SK-N-SH treated with all-trans-retinoic acid at 6 μM for 48 hours (cell line): ENCODE measurements around the gene ZDHHC19.

Experiments used
- ATAC-seq: fragments of 200-7000 bp; cut with Tn5 transposase; 3 replicates; pipeline ENCODE4 v1.9.1; 2020; ENCODE audit warnings: mild to moderate bottlenecking, moderate library complexity
- ARNTL ChIP-seq: fragments of 450-650 bp; formaldehyde crosslinking; IDR thresholded peaks from 2 replicates; pipeline ENCODE4 v1.5.0; 2020; ENCODE audit warnings: low read depth, mild to moderate bottlenecking, moderate library complexity, borderline replicate concordance
- BACH2 ChIP-seq: fragments of 250-450 bp; sonication (Bioruptor Pico); IDR thresholded peaks from 2 replicates; pipeline ENCODE4 v1.9.0; 2021; ENCODE audit warnings: mild to moderate bottlenecking, borderline replicate concordance
- CSDC2 ChIP-seq: fragments of 250-450 bp; sonication (Bioruptor Pico); IDR thresholded peaks from 2 replicates; pipeline ENCODE4 v1.5.0; 2020; ENCODE audit warnings: mild to moderate bottlenecking, moderate library complexity
- ESRRG ChIP-seq: fragments of 250-450 bp; sonication (Bioruptor Pico); IDR thresholded peaks from 2 replicates; pipeline ENCODE4 v1.6.1; 2021; ENCODE audit warnings: mild to moderate bottlenecking
- ISL1 ChIP-seq: fragments of 250-450 bp; sonication (Bioruptor Pico); IDR thresholded peaks from 2 replicates; pipeline ENCODE4 v2.1.2; 2022; ENCODE audit warnings: mild to moderate bottlenecking, moderate library complexity
- OSR1 ChIP-seq: fragments of 250-450 bp; sonication (Bioruptor Pico); IDR thresholded peaks from 2 replicates; pipeline ENCODE4 v1.8.0; 2022; ENCODE audit warnings: moderate library complexity, mild to moderate bottlenecking, inconsistent platforms
- PATZ1 ChIP-seq: fragments of 250-450 bp; sonication (Bioruptor Pico); IDR thresholded peaks from 2 replicates; pipeline ENCODE4 v1.8.0; 2020; ENCODE audit warnings: mild to moderate bottlenecking, moderate library complexity, borderline replicate concordance
- PPARA ChIP-seq: fragments of 250-450 bp; sonication (Bioruptor Pico); IDR thresholded peaks from 2 replicates; pipeline ENCODE4 v1.5.0; 2020; ENCODE audit warnings: mild to moderate bottlenecking, borderline replicate concordance
- RARB ChIP-seq: fragments of 250-450 bp; sonication (Bioruptor Pico); IDR thresholded peaks from 2 replicates; pipeline ENCODE4 v1.8.0; 2021; ENCODE audit warnings: mild to moderate bottlenecking, moderate library complexity
- SNAI2 ChIP-seq: fragments of 250-450 bp; sonication (Bioruptor Pico); IDR thresholded peaks from 2 replicates; pipeline ENCODE4 v1.5.0; 2020; ENCODE audit warnings: mild to moderate bottlenecking, moderate library complexity
- TOX ChIP-seq: fragments of 250-450 bp; sonication (Bioruptor Pico); IDR thresholded peaks from 2 replicates; pipeline ENCODE4 v1.8.0; 2021; ENCODE audit warnings: mild to moderate bottlenecking, moderate library complexity, borderline replicate concordance
- TSHZ2 ChIP-seq: fragments of 250-450 bp; sonication (Bioruptor Pico); IDR thresholded peaks from 2 replicates; pipeline ENCODE4 v1.5.0; 2020; ENCODE audit warnings: mild to moderate bottlenecking, moderate library complexity
- ZC3H10 ChIP-seq: fragments of 250-450 bp; sonication (Bioruptor Pico); IDR thresholded peaks from 2 replicates; pipeline ENCODE4 v1.5.1; 2021; ENCODE audit warnings: mild to moderate bottlenecking, moderate library complexity
- ZFP3 ChIP-seq: fragments of 250-450 bp; sonication (Bioruptor Pico); IDR thresholded peaks from 2 replicates; pipeline ENCODE4 v1.5.0; 2020; ENCODE audit warnings: mild to moderate bottlenecking, moderate library complexity
- ZFP30 ChIP-seq: fragments of 450-650 bp; formaldehyde crosslinking; IDR thresholded peaks from 2 replicates; pipeline ENCODE4 v1.5.0; 2022; ENCODE audit warnings: mild to moderate bottlenecking, moderate library complexity
- ZNF565 ChIP-seq: fragments of 450-650 bp; formaldehyde crosslinking; conservative IDR thresholded peaks from 2 replicates; pipeline ENCODE4 v1.5.0; 2020; ENCODE audit warnings: low read depth, mild to moderate bottlenecking, moderate library complexity
- ZNF70 ChIP-seq: fragments of 450-650 bp; formaldehyde crosslinking; IDR thresholded peaks from 2 replicates; pipeline ENCODE4 v1.5.0; 2020; ENCODE audit warnings: mild to moderate bottlenecking, moderate library complexity
- ZNF8 ChIP-seq: fragments of 450-650 bp; formaldehyde crosslinking; IDR thresholded peaks from 2 replicates; pipeline ENCODE4 v1.5.0; 2020; ENCODE audit warnings: mild to moderate bottlenecking, moderate library complexity
- TF ChIP-seq, protein P1 (sequence below): fragments of 250-450 bp; sonication (Bioruptor Pico); IDR thresholded peaks from 2 replicates; pipeline ENCODE4 v1.8.0; 2021; ENCODE audit warnings: low read depth, mild to moderate bottlenecking, moderate library complexity, borderline replicate concordance
- TF ChIP-seq, protein P2 (sequence below): fragments of 250-450 bp; sonication (Bioruptor Pico); IDR thresholded peaks from 2 replicates; pipeline ENCODE4 v1.5.1; 2020; ENCODE audit warnings: low read depth, mild to moderate bottlenecking, moderate library complexity

ZDHHC19 gene

DNA sequence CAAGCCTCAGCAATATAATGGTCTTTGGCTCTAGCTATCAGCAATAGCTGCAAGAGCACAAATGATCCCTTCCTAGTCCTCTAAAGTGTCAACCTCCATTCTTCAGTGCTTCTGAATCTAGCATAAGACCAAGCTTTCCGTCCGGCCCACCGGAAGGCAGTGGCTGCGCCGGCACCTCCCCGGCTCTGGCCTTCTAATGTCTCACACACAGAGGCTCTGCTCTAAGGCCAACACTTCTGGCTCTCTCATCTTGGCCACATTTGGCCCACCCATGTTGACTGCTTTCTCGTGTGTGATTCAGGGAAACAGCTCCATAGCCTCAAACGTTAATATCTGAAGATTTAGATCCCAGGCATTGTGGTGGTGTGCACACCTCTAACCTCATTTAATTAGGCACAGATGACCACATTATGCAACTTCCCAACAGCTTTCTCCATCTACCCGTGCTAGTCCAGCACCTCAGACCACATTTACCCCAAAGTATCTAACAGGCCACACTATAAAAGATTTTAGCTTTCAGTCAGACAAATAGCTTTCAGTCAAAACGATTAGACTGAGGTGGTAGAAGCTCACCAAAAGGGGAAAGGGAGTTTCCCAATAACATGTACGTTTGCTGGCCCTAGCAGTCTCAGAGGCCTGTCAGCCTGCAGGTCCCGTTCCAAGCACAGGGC is 24.4 kb upstream of the ZDHHC19 start:
- TF ChIP-seq PATZ1 (CRISPR knock-in tag) (no peak), TSHZ2 (CRISPR knock-in tag) (no peak), ZC3H10 (CRISPR knock-in tag) (no peak), ARNTL (CRISPR knock-in tag) (no peak), RARB (no peak), ZFP30 (CRISPR knock-in tag) (no peak), ISL1 (no peak), TOX (no peak), ZNF70 (CRISPR knock-in tag) (no peak), ZFP3 (CRISPR knock-in tag) (no peak), BACH2 (CRISPR knock-in tag) (no peak), PPARA (no peak), CSDC2 (CRISPR knock-in tag) (no peak), ZNF565 (CRISPR knock-in tag) (no peak)
- TF ChIP-seq, protein P1, sequence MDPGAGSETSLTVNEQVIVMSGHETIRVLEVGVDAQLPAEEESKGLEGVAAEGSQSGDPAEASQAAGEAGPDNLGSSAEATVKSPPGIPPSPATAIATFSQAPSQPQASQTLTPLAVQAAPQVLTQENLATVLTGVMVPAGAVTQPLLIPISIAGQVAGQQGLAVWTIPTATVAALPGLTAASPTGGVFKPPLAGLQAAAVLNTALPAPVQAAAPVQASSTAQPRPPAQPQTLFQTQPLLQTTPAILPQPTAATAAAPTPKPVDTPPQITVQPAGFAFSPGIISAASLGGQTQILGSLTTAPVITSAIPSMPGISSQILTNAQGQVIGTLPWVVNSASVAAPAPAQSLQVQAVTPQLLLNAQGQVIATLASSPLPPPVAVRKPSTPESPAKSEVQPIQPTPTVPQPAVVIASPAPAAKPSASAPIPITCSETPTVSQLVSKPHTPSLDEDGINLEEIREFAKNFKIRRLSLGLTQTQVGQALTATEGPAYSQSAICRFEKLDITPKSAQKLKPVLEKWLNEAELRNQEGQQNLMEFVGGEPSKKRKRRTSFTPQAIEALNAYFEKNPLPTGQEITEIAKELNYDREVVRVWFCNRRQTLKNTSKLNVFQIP (CRISPR knock-in tag): no peak
- TF ChIP-seq, protein P2, sequence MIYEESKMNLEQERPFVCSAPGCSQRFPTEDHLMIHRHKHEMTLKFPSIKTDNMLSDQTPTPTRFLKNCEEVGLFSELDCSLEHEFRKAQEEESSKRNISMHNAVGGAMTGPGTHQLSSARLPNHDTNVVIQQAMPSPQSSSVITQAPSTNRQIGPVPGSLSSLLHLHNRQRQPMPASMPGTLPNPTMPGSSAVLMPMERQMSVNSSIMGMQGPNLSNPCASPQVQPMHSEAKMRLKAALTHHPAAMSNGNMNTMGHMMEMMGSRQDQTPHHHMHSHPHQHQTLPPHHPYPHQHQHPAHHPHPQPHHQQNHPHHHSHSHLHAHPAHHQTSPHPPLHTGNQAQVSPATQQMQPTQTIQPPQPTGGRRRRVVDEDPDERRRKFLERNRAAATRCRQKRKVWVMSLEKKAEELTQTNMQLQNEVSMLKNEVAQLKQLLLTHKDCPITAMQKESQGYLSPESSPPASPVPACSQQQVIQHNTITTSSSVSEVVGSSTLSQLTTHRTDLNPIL (CRISPR knock-in tag): no peak
- ATAC-seq: no peak

- no peak for ATAC-seq
- no peak for TF ChIP-seq OSR1 (CRISPR knock-in tag)
- no peak for TF ChIP-seq TOX
- TF ChIP-seq PATZ1 (CRISPR knock-in tag): no peak
- no peak for TF ChIP-seq PPARA
- TF ChIP-seq ZNF565 (CRISPR knock-in tag): no peak
- no peak for TF ChIP-seq ZNF8
- no peak for TF ChIP-seq SNAI2 (CRISPR knock-in tag)
- TF ChIP-seq TSHZ2 (CRISPR knock-in tag): no peak
- no peak for TF ChIP-seq ZFP30 (CRISPR knock-in tag)
- no peak for TF ChIP-seq ESRRG (CRISPR knock-in tag)
- no peak for TF ChIP-seq BACH2 (CRISPR knock-in tag)
Observed at GRCh38 chr3:196232882-196233251, 21.7 kb upstream of the ZDHHC19 start.
